GM12878 (cell line): ENCODE measurements around the gene POLG.

Experiments
- NR2C2 ChIP-seq: IDR thresholded peaks from 2 replicates; pipeline ENCODE4 v1.6.1; 2011; ENCODE audit warnings: borderline replicate concordance, low read depth; ENCODE audit not compliant: control insufficient read depth, insufficient read length
- SREBF1 ChIP-seq: IDR thresholded peaks from 2 replicates; pipeline ENCODE4 v1.6.1; 2012; ENCODE audit warnings: mild to moderate bottlenecking, low read length
- TF ChIP-seq, protein P1 (sequence below): IDR thresholded peaks from 2 replicates; pipeline ENCODE4 v1.6.1; 2012; ENCODE audit warnings: low read depth, low read length, improper control_type of control experiment
- TF ChIP-seq, protein P2 (sequence below): fragments of 450-650 bp; IDR thresholded peaks from 2 replicates; pipeline ENCODE4 v1.6.1; 2017; ENCODE audit warnings: mild to moderate bottlenecking
- TF ChIP-seq, protein P3 (sequence below), 3 experiments: IDR thresholded peaks in 2 of 3; conservative IDR thresholded peaks in 1 of 3; 2 replicates each; pipeline ENCODE4 v1.5.1; 2011; ENCODE audit warnings: low read depth in 3 of 3, low read length in 3 of 3, mild to moderate bottlenecking in 3 of 3, control low read depth in 2 of 3, moderate library complexity in 2 of 3, inconsistent platforms in 1 of 3, mixed read lengths in 1 of 3; ENCODE audit not compliant: control insufficient read depth in 2 of 3, insufficient read depth in 1 of 3; ENCODE audit errors: extremely low read depth in 1 of 3

DNA sequence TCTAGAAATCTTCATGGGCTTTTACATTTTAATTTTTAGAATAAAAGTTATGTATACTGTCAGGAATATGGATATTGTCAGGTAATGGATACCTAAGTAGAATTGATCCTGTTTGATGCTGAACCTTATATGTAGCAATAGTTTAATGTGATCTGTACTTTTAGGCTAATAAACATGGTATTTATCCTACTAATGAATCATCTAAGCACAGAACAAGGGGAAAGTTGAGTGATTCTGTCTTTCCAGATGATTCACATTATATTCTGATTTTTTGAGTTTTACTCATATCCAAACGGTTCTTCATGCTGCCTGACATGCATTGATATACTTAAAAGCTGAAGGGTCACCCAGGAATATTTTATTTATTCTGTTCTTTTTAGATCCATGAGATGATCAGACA is 56.3 kb downstream of the POLG start:
- TF ChIP-seq, protein P1, sequence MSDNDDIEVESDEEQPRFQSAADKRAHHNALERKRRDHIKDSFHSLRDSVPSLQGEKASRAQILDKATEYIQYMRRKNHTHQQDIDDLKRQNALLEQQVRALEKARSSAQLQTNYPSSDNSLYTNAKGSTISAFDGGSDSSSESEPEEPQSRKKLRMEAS: no peak
- TF ChIP-seq SREBF1 (no peak), NR2C2 (no peak)
- TF ChIP-seq, protein P2, sequence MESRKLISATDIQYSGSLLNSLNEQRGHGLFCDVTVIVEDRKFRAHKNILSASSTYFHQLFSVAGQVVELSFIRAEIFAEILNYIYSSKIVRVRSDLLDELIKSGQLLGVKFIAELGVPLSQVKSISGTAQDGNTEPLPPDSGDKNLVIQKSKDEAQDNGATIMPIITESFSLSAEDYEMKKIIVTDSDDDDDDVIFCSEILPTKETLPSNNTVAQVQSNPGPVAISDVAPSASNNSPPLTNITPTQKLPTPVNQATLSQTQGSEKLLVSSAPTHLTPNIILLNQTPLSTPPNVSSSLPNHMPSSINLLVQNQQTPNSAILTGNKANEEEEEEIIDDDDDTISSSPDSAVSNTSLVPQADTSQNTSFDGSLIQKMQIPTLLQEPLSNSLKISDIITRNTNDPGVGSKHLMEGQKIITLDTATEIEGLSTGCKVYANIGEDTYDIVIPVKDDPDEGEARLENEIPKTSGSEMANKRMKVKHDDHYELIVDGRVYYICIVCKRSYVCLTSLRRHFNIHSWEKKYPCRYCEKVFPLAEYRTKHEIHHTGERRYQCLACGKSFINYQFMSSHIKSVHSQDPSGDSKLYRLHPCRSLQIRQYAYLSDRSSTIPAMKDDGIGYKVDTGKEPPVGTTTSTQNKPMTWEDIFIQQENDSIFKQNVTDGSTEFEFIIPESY: no peak
- TF ChIP-seq, protein P3, sequence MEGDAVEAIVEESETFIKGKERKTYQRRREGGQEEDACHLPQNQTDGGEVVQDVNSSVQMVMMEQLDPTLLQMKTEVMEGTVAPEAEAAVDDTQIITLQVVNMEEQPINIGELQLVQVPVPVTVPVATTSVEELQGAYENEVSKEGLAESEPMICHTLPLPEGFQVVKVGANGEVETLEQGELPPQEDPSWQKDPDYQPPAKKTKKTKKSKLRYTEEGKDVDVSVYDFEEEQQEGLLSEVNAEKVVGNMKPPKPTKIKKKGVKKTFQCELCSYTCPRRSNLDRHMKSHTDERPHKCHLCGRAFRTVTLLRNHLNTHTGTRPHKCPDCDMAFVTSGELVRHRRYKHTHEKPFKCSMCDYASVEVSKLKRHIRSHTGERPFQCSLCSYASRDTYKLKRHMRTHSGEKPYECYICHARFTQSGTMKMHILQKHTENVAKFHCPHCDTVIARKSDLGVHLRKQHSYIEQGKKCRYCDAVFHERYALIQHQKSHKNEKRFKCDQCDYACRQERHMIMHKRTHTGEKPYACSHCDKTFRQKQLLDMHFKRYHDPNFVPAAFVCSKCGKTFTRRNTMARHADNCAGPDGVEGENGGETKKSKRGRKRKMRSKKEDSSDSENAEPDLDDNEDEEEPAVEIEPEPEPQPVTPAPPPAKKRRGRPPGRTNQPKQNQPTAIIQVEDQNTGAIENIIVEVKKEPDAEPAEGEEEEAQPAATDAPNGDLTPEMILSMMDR (IDR thresholded peaks at IDR 0.05 in 2 of 3, conservative IDR thresholded peaks at IDR 0.05 in 1 of 3; ENCODE audit: control insufficient read depth in 2 of 3, extremely low read depth in 1 of 3, insufficient read depth in 1 of 3, low read depth in 3 of 3, low read length in 3 of 3): no peak
